Measurements from ENCODE around the gene CCND2.
A peak's percentile ranks its signal among the peaks of the same experiment; 100 is the strongest.

The CCND2 gene

DNA sequence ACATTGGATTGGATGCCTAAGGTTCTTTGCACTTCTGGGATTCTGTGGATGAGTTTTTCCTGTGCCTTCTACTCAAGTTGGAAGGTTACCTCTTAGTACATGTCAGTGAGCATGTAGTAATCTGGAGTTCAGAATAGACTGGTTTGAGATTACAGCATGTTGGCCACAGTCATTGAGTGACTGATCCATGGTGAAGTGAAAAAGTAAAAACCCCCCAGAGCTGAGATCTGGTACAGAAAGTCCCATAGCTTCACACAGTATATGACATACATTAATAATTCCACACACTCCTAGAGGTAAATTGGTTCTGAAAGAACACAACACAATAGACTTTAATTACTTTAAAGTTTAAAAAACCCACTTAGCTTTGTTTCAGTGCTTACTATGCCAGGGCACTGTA lies 11.9 kb upstream of the CCND2 start:
- Histone ChIP-seq H3K36me3 (ENCODE audit: control insufficient read depth, insufficient read depth, low read length) (no peaks in the 10 kb centered on the region), H3K27me3 (ENCODE audit: control insufficient read depth, insufficient read depth, low read length) (peaks cover 5% of the 10 kb centered on the region), H3K4me3 (ENCODE audit: low read length) (no peak overlapping the region), H3K4me1 (ENCODE audit: control insufficient read depth, insufficient read depth, low read length) (no peaks in the 10 kb centered on the region), H3K9ac (ENCODE audit: low read length) (no peak overlapping the region), H3K9me3 (ENCODE audit: control insufficient read depth, low read length) (no peaks in the 10 kb centered on the region)

DNA sequence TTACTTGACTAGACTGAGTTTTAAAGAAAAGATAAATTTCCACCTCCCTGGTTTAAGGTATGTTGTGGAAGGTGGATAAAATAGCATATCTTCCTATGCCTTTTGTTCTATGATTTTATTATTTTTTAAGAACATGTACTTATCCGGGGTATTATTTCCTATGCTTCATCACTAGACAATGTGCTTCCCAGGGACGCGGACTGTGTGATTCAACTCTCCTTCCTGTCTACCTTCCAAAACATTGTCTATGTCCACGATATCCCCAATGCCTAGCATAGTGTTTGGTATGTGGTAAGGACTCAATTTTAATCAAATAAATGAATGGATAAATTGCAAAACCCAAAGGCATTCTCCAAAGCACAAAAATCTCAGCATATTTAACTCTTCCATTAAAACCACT lies 8.3 kb upstream of the CCND2 start:
- Histone ChIP-seq H3K9ac (ENCODE audit: low read length) (no peak overlapping the region), H3K4me3 (ENCODE audit: low read length) (no peak overlapping the region), H3K27me3 (ENCODE audit: control insufficient read depth, insufficient read depth, low read length) (peaks cover 32% of the 10 kb centered on the region), H3K4me1 (ENCODE audit: control insufficient read depth, insufficient read depth, low read length) (peaks cover 6% of the 10 kb centered on the region), H3K9me3 (ENCODE audit: control insufficient read depth, low read length) (no peaks in the 10 kb centered on the region), H3K36me3 (ENCODE audit: control insufficient read depth, insufficient read depth, low read length) (no peaks in the 10 kb centered on the region)

DNA sequence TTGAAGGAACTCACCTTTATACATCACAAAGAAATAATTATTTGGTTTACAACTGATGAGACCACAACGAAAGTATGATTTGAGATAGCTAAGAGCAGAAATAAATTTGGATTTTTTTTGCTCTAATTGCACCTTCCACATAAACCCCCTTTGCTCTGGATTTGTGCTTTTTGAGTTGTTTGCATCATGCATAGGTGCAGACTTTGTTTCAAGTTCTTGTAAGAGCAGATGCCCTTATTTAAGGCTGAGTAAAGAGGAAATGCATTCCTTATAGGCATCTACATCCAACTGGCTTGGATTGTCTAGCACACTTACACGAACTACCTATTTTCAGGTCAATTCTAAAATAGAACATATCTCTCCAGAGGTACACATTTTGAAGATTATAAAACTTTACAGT lies 6.6 kb upstream of the CCND2 start:
- Histone ChIP-seq H3K4me1 (ENCODE audit: control insufficient read depth, insufficient read depth, low read length) (peaks cover 18% of the 10 kb centered on the region), H3K9me3 (ENCODE audit: control insufficient read depth, low read length) (no peaks in the 10 kb centered on the region), H3K4me3 (ENCODE audit: low read length) (no peak overlapping the region), H3K9ac (ENCODE audit: low read length) (no peak overlapping the region), H3K27me3 (ENCODE audit: control insufficient read depth, insufficient read depth, low read length) (peaks cover 48% of the 10 kb centered on the region), H3K36me3 (ENCODE audit: control insufficient read depth, insufficient read depth, low read length) (no peaks in the 10 kb centered on the region)

DNA sequence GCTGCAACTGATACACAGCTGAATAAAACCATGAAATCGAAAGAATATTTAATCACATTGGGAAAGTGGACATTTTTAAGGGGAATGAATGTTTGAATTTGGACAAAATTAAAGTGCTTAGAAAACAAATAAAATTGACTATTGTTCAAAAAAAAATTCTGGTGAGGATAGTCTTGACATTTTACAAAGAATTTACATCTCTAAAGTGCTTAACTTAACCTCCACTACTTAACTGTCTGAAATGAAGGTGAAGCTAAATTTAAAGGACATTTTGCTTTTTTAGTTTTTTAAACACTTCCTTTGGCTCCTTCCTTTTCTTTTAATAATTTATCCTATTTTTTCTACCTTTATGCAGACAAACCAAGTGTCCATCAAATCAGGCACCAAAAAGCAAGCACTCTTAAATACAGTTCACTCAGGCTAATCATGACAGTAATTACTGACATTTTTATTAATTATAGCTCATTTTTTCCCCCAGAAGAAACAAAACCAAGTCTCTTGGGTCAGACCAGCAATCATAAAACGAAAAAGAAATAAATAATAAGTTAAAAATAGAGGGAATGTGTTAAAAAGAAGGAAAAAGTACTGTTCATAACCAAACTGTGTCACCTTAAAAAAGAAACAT lies 5.7 kb upstream of the CCND2 start:
- Histone ChIP-seq H3K4me1 (ENCODE audit: control insufficient read depth, insufficient read depth, low read length) (peaks cover 26% of the 10 kb centered on the region), H3K9ac (ENCODE audit: low read length) (no peak overlapping the region), H3K9me3 (ENCODE audit: control insufficient read depth, low read length) (no peaks in the 10 kb centered on the region), H3K27me3 (ENCODE audit: control insufficient read depth, insufficient read depth, low read length) (peaks cover 56% of the 10 kb centered on the region), H3K4me3 (ENCODE audit: low read length) (no peak overlapping the region), H3K36me3 (ENCODE audit: control insufficient read depth, insufficient read depth, low read length) (no peaks in the 10 kb centered on the region)

DNA sequence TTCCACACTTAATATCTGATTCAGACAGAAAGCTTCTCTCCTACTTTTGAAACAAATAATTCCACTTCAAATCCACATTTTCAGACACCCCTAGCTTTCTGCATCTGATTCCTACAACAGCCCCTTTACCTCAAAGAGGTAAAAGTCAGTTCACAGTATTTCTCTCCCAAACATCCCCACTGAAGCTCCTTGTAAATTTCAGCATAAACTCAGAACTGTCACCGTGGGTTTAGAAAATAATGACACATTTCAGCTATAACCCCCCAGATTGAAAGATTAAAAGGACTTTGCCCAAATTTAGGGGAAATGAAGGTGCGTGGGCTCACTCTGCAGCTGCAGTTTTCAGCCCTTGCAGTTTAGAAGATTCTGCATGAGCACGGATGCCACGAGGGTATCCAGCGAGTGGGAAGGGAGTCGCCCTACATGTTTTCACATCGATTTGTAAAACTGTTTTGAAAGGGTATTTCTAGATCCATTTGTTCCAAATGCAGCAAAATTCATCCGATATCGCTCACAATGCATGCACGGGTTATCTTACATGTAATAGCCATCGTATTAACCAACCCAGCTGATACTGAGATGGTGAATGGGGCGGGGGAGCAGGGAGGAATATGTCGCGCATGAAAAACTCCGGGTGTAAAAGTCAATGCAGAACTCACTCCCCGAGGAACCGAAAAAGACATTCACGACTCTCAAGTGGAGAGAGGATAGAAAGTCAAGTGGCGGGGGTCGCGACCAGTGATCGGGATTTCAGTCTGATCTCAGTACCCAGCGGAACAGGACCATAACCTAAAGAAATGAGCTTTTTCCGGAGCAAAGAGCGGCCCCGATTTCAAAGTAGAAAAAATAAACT lies 5.0 kb upstream of the CCND2 start:
- Histone ChIP-seq H3K27me3 (ENCODE audit: control insufficient read depth, insufficient read depth, low read length) (peaks cover 64% of the 10 kb centered on the region), H3K9me3 (ENCODE audit: control insufficient read depth, low read length) (no peaks in the 10 kb centered on the region), H3K36me3 (ENCODE audit: control insufficient read depth, insufficient read depth, low read length) (no peaks in the 10 kb centered on the region), H3K4me3 (ENCODE audit: low read length) (peak overlapping the region; percentile 18), H3K9ac (ENCODE audit: low read length) (no peak overlapping the region), H3K4me1 (ENCODE audit: control insufficient read depth, insufficient read depth, low read length) (peaks cover 31% of the 10 kb centered on the region)

DNA sequence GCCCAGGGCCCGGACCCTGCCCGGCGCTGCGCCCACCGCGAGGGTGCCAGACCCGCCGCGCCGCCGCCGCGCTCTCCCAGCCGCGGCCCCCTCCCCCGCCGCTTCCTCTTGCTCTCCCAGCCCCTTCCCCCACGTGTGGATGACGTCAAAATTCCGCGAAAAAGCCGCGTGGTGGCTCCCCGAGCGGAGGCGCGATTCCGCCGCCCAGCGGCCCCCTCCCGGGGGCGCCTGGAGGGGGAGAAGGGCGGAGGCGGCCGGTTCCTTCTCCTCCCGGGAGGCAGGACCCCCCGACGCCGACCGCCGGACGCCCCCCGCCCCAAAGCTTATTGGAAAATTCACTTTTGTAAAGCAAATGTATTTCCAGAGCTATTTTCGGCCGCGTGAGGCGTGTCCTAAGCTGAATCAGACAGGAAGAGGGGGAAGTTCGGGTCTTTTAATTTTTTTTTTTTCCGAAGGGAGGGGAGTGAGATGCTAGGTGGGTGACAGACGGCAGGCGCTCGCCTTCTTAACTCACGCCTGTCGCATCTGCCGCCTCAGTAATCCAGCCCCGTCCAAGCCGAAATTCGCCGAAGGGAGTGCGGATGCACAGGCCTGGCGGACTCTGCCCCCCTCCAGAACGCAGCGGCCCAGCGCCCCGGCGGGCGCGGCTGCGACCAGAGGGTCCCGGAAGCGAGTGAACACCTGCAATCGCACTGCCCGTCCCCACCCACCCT lies 4.1 kb upstream of the CCND2 start:
- peak overlapping the region; percentile 61 for H3K9ac ChIP-seq (ENCODE audit: low read length)
- H3K27me3 ChIP-seq (ENCODE audit: control insufficient read depth, insufficient read depth, low read length), result peaks cover 73% of the 10 kb centered on the region
- H3K36me3 ChIP-seq (ENCODE audit: control insufficient read depth, insufficient read depth, low read length), result no peaks in the 10 kb centered on the region
- no peak overlapping the region for H3K4me3 ChIP-seq (ENCODE audit: low read length)
- H3K9me3 ChIP-seq (ENCODE audit: control insufficient read depth, low read length), result no peaks in the 10 kb centered on the region
- H3K4me1 ChIP-seq (ENCODE audit: control insufficient read depth, insufficient read depth, low read length), result peaks cover 31% of the 10 kb centered on the region

DNA sequence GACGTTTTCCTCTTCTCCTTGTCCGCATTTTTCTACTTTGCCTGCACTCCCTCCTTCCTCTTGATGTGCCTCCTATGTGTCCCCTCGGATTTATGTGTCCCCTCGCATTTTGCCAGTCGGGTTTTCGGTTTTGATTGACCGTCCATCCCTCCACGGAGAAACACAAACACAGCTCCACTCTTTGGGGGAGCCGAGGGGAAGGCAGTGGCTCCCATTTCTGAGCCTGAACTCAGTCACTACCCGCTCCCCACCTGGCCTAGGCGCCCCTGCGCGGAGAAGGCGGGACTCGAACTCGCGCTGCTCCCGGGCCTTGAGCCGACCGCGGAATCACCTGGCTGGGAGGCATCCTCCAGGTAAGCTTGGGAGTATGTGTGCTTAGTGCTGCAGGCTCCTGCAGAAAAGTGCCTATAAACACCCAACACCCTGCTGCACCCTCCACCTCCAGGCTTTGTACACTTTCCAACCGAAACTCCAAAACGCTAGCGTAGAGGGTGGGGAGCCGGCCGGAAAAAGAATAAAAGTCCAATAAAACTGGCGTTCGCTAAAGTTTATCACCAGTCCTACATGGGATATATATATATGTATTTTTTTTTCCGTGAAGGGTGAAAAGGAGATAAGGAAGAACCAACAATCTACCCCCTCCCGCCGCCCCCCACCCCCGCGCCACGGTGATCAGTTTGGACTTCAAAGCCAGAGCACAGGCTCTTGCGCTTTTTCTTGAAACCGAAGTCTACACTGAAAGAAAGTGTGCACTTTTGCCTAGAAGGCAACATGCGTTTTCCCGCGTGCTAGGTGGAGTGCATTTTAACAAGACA lies 3.3 kb upstream of the CCND2 start:
- Histone ChIP-seq H3K36me3 (ENCODE audit: control insufficient read depth, insufficient read depth, low read length) (no peaks in the 10 kb centered on the region), H3K27me3 (ENCODE audit: control insufficient read depth, insufficient read depth, low read length) (peaks cover 80% of the 10 kb centered on the region), H3K4me3 (ENCODE audit: low read length) (no peak overlapping the region), H3K4me1 (ENCODE audit: control insufficient read depth, insufficient read depth, low read length) (peaks cover 31% of the 10 kb centered on the region), H3K9ac (ENCODE audit: low read length) (no peak overlapping the region), H3K9me3 (ENCODE audit: control insufficient read depth, low read length) (no peaks in the 10 kb centered on the region)

DNA sequence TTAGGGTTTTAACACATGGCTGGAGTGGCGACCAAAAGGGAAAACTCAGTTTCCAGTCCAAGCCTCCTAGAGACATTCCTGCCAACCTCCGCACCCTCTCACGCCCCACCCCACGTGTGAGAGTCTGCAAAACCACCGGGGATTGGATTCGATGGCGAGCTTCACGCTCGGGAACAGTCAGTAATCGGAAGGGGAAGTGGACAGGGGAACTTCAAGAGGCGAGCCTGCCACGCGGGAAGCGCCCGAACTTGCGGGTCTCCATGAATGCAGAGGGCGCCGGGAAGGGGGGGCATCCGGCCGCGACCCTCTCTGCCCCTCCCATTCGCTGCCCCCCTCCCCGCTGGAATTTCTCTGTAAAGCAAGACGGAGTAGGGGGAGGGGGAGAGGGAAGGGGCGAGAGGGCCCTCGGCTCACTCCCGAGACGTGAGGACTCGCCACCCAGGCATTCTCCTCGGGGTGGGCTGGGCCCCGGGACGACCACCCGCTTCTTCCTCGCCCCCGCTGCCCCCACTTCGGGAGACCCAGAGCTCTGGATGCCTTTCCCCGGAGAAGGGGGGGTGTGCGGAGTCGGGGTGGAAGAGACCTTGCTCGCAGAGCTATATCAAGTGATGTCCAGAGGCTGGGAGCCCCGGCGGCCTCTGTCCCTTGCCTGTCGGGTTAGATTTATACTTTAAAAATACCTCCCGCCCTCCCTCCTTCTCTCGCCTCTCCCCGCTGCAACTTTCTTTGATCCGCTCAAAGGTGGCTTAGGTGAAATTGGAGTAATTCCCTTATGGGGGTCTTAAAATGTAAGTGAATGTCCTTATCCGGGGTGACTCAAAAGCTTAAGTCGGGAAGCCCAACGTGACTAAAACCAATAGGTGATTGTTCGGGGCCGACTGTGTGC lies 2.5 kb upstream of the CCND2 start:
- H3K4me1 ChIP-seq (ENCODE audit: control insufficient read depth, insufficient read depth, low read length), result peaks cover 31% of the 10 kb centered on the region
- H3K9me3 ChIP-seq (ENCODE audit: control insufficient read depth, low read length), result no peaks in the 10 kb centered on the region
- peaks cover 88% of the 10 kb centered on the region for H3K27me3 ChIP-seq (ENCODE audit: control insufficient read depth, insufficient read depth, low read length)
- H3K4me3 ChIP-seq (ENCODE audit: low read length), result peak overlapping the region; percentile 41
- H3K9ac ChIP-seq (ENCODE audit: low read length), result peak overlapping the region; percentile 61
- H3K36me3 ChIP-seq (ENCODE audit: control insufficient read depth, insufficient read depth, low read length), result no peaks in the 10 kb centered on the region

DNA sequence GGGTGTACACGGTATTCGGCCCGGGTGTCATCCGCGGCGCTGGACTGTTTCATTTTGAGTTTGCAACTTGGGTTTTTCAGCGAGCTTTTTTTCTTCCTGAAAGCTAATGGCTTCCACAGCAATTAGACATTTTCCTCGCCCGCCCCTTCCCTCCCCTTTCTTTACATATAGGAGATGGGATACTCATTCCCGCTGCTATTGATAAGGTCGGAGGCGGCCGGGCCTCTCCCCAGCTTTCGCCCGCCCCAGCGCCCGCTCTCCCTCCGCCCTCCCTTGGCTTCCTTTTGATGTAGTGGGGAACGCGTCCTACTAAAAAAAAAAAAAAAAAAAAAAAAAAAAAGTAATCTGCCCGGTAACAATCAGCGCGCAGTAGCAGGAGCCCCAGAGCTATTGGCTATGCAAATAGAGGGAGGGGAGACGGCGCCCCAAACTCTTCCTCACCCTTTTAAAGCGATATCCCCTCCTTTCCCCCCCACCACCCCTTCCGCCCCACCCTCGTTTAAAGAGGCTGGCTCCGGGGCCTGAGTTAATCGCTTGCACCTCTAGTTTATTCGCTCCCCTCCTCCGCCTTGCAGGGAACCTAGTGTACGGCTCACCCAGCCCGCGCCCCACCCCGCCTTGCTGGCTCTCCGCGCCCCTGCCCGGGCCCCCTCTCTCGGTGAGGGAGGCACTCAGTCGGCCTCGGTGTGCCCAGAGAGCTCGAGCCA lies 1.7 kb upstream of the CCND2 start:
- Histone ChIP-seq H3K36me3 (ENCODE audit: control insufficient read depth, insufficient read depth, low read length) (no peaks in the 10 kb centered on the region), H3K9ac (ENCODE audit: low read length) (peak overlapping the region; percentile 61), H3K4me3 (ENCODE audit: low read length) (peak overlapping the region; percentile 41), H3K9me3 (ENCODE audit: control insufficient read depth, low read length) (no peaks in the 10 kb centered on the region), H3K27me3 (ENCODE audit: control insufficient read depth, insufficient read depth, low read length) (peaks cover 89% of the 10 kb centered on the region), H3K4me1 (ENCODE audit: control insufficient read depth, insufficient read depth, low read length) (peaks cover 31% of the 10 kb centered on the region)

DNA sequence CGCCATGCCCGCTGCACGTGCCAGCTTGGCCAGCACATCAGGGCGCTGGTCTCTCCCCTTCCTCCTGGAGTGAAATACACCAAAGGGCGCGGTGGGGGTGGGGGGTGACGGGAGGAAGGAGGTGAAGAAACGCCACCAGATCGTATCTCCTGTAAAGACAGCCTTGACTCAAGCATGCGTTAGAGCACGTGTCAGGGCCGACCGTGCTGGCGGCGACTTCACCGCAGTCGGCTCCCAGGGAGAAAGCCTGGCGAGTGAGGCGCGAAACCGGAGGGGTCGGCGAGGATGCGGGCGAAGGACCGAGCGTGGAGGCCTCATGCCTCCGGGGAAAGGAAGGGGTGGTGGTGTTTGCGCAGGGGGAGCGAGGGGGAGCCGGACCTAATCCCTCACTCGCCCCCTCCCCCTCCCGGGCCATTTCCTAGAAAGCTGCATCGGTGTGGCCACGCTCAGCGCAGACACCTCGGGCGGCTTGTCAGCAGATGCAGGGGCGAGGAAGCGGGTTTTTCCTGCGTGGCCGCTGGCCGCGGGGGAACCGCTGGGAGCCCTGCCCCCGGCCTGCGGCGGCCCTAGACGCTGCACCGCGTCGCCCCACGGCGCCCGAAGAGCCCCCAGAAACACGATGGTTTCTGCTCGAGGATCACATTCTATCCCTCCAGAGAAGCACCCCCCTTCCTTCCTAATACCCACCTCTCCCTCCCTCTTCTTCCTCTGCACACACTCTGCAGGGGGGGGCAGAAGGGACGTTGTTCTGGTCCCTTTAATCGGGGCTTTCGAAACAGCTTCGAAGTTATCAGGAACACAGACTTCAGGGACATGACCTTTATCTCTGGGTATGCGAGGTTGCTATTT lies 914 bp upstream of the CCND2 start:
- no peak overlapping the region for H3K4me3 ChIP-seq (ENCODE audit: low read length)
- H3K36me3 ChIP-seq (ENCODE audit: control insufficient read depth, insufficient read depth, low read length), result no peaks in the 10 kb centered on the region
- H3K9me3 ChIP-seq (ENCODE audit: control insufficient read depth, low read length), result no peaks in the 10 kb centered on the region
- peaks cover 94% of the 10 kb centered on the region for H3K27me3 ChIP-seq (ENCODE audit: control insufficient read depth, insufficient read depth, low read length)
- peaks cover 35% of the 10 kb centered on the region for H3K4me1 ChIP-seq (ENCODE audit: control insufficient read depth, insufficient read depth, low read length)
- peak overlapping the region; percentile 17 for H3K9ac ChIP-seq (ENCODE audit: low read length)

Data from mucosa of stomach (tissue), 1 donor.